SH-SY5Y (cell line): ENCODE results near the gene STAB2.

Source experiments
- GATA2 ChIP-seq: IDR thresholded peaks from 2 replicates; pipeline ENCODE4 v1.6.1; 2011; ENCODE audit warnings: mild to moderate bottlenecking, low read depth, low read length
- GATA3 ChIP-seq: IDR thresholded peaks from 2 replicates; pipeline ENCODE4 v1.6.1; 2011; ENCODE audit warnings: low read depth, mild to moderate bottlenecking, low read length, moderate library complexity

DNA sequence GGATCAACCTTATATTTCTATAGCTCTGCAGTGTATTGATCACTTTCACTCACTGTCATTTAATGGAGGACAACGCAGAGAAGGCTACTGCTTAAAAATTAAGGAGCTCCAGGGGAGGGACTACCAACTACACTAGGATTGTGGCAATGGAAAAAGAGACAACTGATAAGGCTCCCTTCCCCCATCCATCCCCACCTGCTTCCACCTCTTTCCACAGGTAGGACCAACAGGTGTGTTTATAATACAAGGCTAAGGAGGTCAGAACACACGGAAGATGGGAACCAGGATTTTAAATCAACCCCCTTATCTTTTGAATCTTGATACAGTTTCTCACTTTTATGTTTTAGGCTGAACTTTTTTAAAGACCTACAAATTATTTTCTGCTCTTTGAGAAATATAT is 90.8 kb downstream of the STAB2 start:
- no peak for TF ChIP-seq GATA2
- no peak for TF ChIP-seq GATA3
